WI38 (cell line): ENCODE data around the gene NOTCH1.
"Not testable (repeated sequence)": the region's sequence is repeated elsewhere in the genome, so short reads cannot be mapped to it uniquely, and the experiment has no call there.

Experiments
- H3K4me3 ChIP-seq: 2 replicates; pipeline ENCODE4 v1.5.1; 2011; ENCODE audit warnings: low read depth, mild to moderate bottlenecking, control low read depth, low read length
- CTCF ChIP-seq: IDR thresholded peaks from 2 replicates; pipeline ENCODE4 v1.5.1; 2012; ENCODE audit warnings: low read depth, mild to moderate bottlenecking, control low read depth, low read length

Gene NOTCH1

GRCh38 chr9:136576269-136576626, 30.4 kb upstream of the NOTCH1 start:
- no peak overlapping the region for H3K4me3 ChIP-seq
- TF ChIP-seq CTCF = no peak

GRCh38 chr9:136575626-136576268, 29.9 kb upstream of the NOTCH1 start:
- no peak overlapping the region for H3K4me3 ChIP-seq
- no peak for TF ChIP-seq CTCF

GRCh38 chr9:136574606-136575005, 28.8 kb upstream of the NOTCH1 start:
- not testable (repeated sequence) for H3K4me3 ChIP-seq

GRCh38 chr9:136572828-136573625, 27.2 kb upstream of the NOTCH1 start:
- no peak for TF ChIP-seq CTCF

GRCh38 chr9:136572003-136572827, 26.4 kb upstream of the NOTCH1 start:
- TF ChIP-seq CTCF = no peak
- H3K4me3 ChIP-seq = no peak overlapping the region

More at GRCh38 chr9:136572828-136573625, 27.2 kb upstream of the NOTCH1 start:
- H3K4me3 ChIP-seq = no peak overlapping the region

GRCh38 chr9:136571531-136571930, 25.7 kb upstream of the NOTCH1 start:
- H3K4me3 ChIP-seq = no peak overlapping the region
- TF ChIP-seq CTCF = no peak

GRCh38 chr9:136570916-136571315, 25.1 kb upstream of the NOTCH1 start:
- no peak for TF ChIP-seq CTCF
- no peak overlapping the region for H3K4me3 ChIP-seq
